HG03575 (cell line): ENCODE results near the gene BLM.
A peak's percentile ranks its signal among the peaks of the same experiment; 100 is the strongest.
"Not testable (repeated sequence)": the region's sequence is repeated elsewhere in the genome, so short reads cannot be mapped to it uniquely, and the experiment has no call there.

Experiments used
- ATAC-seq: cut with Tn5 transposase; IDR thresholded peaks from one replicate; pipeline ENCODE4 v1.9.1; 2021; ENCODE audit not compliant: unreplicated experiment, insufficient number of reproducible peaks, low FRiP score; ENCODE audit errors: extremely low read depth

The BLM gene

DNA sequence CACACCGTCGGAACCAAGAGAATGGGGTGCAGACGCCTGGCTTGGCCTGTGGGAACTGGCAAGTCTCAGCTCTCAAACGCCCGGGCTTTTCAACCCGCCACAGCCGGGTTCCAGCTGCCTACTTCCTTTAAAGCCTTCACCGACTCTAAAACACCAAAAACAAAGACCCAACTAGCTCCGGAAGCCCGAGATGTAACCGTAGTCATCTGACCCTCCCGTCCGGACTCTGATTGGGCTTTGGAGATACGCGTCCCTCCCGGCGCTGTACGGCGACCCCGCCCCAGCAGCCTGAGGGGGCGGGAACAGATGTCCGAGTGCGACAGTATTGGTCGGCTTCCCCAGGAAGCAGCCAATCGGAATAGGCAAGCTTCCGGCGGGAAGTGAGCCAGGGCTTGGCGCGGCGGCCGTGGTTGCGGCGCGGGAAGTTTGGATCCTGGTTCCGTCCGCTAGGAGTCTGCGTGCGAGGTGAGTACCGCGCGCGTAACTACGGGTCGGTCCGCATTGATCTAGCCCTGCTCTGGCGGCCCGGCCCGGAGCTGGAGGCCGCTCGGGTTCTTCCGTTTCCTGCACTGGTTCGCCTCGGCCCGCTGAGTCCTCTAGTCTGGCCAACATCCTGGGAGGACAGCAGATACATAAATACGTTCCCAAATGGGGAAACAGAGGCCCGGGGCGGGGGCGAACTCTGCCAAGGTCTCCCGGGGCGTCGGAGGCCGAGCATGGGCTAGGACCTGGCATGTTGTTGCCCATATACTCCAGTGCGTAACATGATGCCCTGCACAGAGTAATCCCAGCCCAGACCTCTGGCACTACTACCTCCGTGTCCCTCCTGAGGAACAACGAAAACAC is at the start of gene BLM:
Gene BLM, plus strand, starts transcription at position 371 of the 846 bp plus-strand sequence. CDS start 30,047 bp downstream, outside the sequence.
- ATAC-seq: peak; percentile 93

DNA sequence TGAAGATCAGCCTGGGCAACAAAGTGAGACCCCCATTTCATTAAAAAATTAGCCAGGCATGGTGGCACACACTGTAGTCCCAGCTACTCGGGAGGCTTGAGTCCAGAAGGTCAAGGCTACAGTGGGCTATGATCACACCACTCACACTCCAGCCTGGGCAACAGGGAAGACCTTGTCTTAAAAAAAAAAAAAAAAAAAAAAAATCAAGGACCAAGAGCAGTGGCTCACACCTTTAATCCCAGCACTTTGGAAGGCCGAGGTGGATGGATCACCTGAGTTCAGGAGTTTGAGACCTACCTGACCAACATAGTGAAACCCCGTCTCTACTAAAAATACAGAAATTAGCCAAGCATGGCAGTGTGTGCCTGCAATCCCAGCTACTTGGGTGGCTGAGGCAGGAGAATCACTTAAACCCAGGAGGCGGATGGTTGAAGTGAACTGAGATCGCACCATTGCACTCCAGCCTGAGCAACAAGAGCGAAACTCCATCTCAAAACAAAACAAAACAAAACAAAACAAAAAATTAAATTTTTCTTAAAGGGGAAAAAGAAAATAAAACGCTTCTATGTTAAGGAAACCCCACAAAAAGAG is 49.3 kb upstream of the BLM start:
- ATAC-seq: not testable (repeated sequence)

DNA sequence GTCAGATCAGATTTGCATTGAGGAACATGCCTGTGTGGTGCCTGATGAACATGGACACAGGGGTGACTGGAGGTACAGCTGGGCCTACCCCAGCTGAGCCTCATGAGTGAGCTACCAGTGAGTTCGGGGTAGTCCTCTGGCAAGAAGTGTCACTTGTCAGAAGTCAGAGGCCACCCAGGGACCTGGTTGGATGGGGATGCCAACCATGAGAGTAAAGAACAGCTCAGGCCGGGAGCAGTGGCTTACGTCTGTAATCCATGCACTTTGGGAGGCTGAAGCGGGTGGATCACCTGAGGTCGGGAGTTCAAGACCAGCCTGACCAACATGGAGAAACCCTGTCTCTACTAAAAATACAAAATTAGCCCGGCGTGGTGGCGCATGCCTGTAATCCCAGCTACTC is 46.5 kb upstream of the BLM start:
- not testable (repeated sequence) for ATAC-seq

DNA sequence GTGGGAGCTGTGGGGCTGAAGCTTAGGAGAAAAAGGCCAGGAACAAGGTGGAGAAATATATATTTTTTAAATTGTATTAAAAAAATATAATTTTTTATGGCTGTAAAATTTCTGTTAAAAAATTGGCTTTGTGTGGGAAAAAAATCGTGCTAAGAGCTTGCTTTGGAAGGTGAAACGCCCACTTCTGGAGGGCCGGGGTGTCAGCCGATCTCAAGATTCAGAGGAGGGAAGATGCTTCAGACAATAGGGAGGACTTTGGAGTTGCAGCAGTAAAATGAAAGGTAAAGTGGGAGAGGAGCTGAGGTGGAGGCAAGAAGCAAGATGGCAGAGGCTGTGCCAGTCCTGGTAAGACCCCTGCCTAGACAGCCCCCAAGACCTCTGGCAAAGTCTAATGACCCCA is 45.9 kb upstream of the BLM start:
- no peak for ATAC-seq

DNA sequence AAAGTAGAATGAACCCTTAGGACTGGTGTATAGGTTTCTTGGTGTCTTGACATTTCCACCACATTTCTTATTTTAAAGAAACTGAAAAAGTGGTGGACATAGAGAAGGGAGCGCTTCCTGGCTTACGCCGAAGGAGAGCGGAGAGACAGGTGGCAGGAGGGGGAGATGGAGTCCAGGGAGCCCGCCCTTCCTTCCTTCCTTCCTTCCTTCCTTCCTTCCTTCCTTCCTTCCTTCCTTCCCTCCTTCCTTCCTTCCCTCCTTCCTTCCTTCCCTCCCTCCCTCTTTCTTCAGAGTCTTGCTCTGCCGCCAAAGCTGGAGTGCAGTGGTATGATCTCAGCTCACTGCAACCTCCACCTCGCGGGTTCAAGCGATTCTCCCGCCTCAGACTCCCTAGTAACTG is 43.8 kb upstream of the BLM start:
- not testable (repeated sequence) for ATAC-seq

DNA sequence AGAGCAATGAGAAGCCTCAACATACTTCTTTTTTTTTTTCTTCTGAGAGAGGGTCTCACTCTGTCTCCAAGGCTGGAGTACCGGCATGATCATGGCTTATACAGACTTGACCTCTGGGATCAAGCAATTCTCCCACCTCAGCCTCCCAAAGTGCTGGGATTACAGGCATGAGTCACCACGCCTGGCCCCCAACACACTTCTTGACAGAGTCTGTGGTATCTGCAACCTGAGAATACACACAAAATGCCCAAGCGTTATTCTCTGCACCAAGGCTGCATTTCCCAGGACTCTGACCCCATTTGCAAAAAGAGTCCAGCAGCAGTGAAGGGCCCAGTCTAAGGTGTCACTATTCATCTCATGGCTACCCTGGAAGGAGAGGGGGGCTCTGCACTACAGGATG is 42.7 kb upstream of the BLM start:
- ATAC-seq: no peak

DNA sequence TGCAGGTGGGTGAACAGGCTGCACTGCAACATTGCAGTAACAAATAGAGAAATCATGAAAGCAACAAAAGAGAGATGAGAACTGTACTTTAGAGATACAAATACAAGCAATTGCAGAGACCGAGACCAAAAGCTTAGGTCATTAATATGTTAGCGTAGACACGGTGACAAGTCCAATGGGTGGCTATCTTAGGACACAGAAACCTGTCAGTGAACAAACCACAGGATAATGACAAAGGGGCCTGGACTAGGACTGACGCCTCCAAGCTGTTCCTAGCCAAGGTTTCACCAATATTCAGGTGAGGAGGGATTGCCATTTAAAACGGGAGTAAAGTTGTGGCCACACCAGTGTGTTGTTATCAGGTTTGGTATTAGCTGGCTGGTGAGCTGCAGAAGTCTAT is 41.7 kb upstream of the BLM start:
- no peak for ATAC-seq

DNA sequence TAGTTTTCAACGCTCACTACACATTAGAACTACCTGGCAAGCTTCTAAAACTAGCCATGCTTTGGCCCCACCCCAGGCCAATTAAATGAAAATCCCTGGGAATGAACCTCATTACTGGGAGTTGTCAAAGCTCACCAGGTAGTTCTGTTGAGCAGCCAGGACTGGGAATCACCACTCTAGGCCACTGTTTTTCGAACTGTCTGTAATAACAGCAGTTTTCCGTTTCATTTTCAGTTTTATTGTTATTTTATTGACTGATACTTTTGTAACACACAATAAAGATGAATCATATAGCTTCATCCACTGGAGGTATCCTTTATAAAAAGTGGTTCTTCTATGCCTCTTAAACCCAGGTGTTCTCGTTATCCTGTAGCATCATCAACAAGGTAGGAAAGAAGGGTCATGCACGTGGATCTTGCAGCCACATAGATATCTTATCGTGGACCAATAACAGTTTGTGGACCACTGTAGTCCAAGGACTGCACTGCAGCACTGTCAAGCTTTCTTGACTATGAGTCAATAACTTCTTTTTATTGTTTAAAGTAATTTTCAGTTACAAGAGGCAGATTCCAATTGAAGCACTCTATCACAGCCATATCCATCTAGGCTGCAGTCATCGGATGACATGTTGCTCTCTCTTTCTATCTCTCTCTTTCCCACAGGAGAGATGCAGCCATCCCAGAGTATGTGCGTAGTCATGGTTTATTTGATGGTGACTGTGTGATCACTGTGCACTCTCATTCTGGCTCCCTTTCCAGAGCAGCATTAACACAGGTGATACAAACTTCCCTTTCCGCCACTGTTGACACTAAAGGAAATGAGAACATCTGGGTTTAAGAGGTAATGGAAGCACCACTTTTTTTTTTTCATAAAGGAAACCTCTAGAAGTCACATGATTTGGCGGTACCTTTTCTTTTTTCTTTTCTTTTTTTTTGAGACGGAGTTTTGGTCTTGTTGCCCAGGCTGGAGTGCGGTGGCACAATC is 39.0 kb upstream of the BLM start:
- no peak for ATAC-seq

DNA sequence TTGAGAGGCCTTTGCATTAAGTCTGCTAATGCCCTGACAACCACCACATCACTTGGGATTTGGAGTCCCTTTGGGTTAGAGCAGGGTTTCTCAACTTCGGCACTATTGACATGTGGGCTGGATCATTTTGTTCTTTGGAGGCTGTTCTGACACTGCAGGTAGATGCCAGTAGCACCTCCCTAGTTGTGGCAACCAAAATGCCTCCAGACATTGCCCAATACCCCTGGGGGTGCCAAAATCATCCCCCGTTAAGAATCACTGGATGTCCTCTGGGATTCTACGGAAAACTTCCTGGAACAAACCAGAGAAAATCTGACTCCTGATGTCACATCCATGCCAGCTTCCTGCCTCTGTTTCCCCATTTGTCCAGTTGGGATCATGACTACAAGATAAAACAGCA is 37.2 kb upstream of the BLM start:
- ATAC-seq: no peak

DNA sequence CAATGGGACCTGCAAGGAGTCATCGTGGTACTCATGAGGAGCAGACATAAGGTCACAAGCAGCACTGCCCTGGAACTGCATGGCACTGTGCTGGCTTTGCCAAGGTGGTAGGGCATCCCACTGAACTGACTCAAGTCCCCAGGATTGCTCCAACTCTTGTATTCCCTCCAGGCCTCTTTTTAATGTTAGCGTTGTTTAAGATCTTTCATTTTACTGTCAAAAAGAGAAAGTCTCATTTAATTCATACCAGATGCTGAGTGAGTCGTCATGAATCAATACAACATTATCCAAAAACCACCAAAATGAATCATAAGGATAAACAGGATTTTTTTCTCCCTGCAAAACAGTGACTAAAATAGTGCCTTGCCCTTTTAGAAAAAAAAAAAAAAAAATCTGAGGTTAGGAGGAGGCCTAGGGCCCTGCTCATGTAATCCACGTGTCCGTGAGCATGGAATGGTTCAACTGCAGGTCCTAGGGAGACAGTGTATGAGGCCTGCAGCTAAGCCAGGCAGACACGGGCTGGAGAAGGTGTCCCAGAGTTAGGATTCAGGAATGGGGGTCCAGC is 36.7 kb upstream of the BLM start:
- ATAC-seq: no peak

DNA sequence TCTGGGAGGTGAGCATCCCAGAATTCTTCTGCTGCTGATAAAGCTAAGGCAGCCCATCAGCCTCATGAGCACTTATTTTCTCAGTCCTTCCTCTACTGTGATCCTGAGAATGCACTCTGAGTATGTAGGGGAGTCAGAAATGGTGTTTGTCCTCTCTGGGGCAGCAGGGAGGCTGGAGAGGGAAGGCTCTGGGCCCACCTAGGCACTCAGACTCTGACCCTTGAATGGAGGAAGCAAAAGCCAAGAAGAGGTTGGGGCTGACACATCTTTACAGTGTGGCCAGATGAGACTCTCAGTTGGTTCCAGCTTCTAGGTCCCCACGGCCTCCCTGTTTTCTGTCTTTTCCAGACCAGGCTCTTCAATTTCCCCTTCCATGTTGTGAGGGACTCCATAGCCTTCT is 36.1 kb upstream of the BLM start:
- ATAC-seq: no peak

DNA sequence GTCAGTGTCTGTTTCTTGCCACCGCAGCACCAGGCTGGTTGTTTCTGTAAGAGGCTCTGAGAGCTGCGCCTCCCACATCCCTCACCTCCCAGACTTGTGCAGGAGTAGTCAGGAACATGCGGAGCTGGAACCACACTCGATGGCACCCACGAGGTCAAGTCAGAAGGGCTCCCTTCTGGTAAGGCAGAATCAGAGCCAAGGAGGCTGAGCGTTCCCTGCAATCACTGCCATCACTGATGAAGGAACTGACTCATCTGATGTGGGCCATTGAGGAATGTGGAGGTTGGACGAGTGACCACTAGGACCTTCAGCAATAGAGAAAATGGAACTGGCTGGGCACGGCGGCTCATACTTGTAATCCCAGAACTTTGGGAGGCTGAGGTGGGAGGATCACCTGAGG is 35.7 kb upstream of the BLM start:
- ATAC-seq: no peak

DNA sequence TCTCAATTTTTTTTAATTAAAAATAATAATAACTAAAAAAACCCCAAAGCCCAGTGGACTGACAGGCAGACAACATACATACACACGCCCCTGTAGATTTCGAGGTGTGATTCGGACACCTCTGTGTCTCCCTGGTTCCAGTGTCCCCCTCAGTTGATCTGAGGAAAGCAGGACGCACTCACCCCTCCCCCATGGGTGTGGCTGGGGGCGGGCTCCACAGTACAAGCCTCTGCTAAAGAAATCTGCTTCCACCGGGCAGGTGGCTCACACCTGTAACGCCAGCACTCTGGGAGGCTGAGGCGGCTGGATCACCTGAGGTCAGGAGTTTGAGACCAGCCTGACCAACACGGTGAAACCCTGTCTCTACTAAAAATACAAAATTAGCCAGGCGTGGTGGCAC is 33.8 kb upstream of the BLM start:
- ATAC-seq: no peak

DNA sequence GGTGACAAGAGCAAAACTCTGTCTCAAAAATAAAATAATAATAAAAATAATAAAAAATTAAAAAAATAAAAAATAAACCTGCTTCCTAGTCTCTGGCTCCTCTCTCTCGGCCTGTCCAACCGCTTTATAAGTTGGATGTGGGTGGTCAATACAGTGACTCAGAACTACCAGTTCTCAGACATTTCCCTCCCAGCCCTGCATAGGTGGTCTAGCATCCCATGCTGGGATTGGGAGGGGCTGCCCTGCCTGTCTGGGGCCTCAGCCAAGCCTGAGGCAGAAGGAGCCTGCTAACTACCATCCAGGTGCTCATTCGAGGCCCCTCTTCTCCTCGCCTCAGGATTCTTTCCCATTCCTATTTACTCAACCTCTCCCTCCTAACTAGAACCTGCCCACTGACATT is 33.3 kb upstream of the BLM start:
- no peak for ATAC-seq

DNA sequence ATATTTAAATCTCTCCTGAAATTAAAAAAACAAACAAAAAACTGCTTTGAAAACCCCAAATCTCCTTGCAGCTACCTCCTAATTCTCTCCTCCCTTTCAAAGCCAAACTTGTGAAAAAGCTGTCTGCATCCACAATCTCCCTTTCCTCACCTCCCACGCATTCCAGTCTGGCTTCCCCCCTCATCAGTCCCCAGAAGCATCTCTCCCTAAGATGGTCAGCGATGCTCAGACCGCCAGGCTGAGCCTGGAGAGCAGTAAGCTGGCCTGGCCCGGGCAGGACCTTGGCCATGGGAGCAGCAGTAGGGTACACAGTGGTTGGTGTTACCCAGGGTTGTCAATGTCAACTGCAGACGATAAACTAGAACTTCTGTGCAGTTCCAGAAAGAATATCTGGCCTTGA is 32.9 kb upstream of the BLM start:
- ATAC-seq: no peak

DNA sequence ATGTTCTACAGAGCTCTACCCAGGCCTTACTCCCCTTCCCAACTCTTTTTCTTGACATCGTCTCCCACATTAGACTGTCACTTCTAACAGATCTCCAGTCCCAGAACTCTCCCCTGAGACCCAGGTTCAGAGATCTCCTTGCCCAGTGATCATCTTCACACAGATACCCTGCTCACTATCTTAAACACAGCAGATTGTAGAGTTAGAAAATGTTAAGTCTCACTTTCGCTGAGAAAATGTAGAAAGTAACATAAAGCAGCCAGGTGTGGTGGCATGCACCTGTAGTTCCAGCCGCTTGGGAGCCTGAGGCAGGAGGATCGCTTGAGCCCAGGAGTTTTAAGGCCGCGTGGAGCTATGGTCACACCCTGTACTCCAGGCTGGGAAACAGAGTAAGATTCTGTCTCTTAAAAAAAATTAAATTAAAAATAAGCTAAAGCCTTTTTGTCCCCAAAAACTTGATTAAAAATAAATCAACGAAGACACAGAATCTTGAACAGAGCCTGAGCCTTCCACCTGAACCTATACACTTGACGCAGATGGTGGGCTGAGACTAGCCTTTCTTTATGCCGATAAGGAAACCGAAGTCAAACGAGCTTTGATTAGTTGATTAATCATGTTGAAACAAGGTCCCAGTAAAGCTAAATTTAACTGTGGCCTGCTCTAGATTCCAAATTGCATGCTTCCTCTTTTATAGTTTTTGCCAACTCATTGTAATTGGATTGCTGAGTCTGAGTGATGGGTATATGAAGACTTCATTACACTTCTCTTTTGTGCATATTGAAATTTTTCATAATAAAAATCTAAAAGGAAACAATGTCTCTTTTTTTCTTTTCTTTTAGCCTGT is 31.3 kb upstream of the BLM start:
- ATAC-seq: no peak

DNA sequence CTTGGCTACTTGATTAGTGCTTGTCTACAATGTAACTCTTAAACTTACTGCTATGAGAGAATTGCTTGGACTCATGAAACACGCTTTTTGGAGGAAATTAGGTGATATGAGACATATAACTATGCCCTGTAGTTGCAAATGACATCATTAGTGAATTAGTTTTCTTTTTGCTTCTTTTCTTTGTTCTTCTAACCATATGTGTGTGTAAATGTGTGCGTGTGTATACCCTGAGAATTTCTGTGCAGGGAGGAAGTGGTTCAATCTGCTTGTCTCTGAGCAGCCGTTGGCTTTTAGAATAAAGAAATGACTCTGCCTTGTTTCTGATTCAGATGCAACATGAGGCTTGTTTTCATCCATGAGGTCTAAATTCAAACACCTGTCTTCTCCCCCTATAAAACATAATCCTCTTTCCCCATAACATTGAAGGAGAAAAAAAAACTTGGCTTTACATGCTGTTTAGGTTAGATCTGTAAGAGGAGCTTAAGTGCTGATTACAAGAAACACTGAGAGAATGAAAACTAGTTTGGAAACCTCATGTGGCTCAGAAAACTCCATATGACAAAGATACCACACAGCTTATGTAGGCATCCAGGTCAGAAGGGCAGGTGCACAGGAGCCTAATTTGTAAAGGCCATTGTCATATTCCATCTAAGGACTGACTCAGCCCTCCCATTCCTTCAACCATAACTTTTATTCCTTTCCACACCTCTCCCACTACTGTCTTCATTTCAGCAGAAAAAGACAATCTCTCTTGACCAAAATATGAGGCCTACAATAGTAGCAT is 30.5 kb upstream of the BLM start:
- peak; percentile 73 for ATAC-seq
